Measurements from ENCODE around the gene GRIN2A.

Gene GRIN2A

GRCh38 chr16:10026593-10026992 lies 155.6 kb downstream of the GRIN2A start:
- no peak for DNase-seq

DNA sequence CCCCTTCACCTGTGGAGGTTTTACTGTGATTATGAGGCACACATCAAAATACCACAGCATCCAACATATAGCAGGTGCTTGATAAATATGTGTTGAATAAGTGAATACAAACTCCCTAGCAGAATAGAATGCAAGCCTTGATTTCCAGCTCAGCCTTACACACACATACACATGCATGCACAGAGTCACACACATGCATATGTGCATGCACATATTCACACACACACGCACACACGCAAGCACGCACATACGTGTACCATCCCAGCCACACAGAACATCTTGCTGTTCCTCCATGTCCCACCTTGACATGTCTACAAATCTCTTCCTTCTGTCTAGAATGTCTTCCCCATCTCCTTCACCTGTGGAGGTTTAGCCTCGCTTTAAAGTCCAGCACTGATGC lies 160.1 kb downstream of the GRIN2A start:
- DNase-seq = no peak

GRCh38 chr16:10020866-10021265 lies 161.4 kb downstream of the GRIN2A start:
- no peak for DNase-seq

DNA sequence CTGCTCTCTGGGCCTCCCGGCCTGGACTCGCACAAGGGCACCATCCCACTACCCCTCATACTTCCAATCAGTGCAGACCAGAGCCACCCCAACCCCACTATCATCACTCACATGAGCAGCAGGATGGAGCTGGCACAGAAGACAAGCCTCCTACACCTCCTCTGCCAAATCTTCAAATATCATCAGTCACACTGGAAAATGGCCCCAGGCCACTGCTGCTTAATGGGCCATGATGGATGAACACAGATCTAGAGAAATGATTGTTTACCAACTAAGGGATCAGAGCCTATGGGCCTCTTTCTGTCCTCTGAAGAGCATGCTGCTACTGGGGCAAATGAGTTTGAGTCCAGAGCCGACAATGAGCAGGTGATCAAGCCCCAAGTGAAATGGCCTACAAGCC lies 165.5 kb downstream of the GRIN2A start:
- no peak for DNase-seq

GRCh38 chr16:10015397-10015796 lies 166.8 kb downstream of the GRIN2A start:
- no peak for DNase-seq

DNA sequence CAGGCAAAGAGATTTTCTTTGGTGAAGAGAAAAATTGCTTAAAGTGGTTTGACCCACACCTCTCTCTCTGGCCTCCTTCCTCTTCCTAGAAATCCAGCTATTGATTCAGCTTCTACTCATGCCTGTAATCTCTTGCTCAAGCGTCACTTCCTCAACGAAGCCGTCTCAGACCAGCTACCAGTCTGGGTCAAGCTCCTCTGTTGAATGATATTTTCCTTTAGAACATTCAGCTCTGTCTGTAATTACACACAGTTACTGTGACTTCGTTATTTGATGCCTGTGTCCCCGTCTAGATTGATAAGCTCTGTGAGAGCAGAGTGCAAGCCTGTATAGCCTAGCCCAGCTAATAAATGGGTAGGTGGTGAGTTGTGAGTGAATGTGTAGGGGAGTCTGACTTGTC lies 168.5 kb downstream of the GRIN2A start:
- no peak for DNase-seq

- no peak for DNase-seq
Observed at GRCh38 chr16:10013364-10013763, 168.9 kb downstream of the GRIN2A start.

DNA sequence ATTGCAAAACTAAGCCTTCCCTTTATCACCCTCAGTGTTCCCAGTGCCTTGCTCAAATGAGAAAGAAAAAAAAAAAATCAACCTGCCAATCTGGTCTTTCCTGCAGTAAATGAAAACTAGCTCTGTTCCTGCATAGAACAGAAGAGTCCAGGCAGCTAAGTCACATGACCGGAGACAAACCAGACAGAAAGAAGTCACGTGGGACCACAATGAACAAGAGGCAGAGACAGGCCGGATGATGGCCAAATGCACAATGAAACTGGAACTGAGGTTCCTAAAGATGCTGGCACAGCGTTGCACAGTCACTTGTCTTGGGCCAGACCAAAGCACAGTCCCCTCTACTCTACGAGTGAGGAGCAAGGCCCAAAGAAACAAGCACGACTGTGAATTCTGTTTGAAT lies 172.5 kb downstream of the GRIN2A start:
- DNase-seq = no peak

DNA sequence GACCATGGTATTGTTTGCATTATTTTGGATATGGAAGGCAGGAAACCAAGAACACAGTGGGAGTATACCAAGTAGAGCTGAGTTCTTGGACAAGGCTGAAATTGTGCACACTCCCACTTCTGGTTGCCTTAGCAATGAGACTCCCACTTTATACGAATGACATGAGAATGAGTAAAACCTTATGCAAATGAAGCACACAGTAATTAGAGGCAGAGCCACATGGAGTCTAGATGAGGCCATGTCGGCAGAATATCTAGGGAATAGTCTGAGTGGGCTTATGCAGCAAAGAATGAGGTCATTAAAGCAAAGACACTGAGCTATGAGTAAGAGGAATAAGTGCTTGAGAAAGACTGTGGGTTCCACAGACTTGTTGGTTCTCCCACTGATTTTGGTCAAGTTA lies 178.7 kb downstream of the GRIN2A start:
- DNase-seq = no peak

- no peak for DNase-seq
Observed at GRCh38 chr16:10001258-10001775, 180.9 kb downstream of the GRIN2A start.

GRCh38 chr16:9996221-9996620 lies 186.0 kb downstream of the GRIN2A start:
- no peak for DNase-seq

GRCh38 chr16:9992441-9992840 lies 189.8 kb downstream of the GRIN2A start:
- no peak for DNase-seq

DNA sequence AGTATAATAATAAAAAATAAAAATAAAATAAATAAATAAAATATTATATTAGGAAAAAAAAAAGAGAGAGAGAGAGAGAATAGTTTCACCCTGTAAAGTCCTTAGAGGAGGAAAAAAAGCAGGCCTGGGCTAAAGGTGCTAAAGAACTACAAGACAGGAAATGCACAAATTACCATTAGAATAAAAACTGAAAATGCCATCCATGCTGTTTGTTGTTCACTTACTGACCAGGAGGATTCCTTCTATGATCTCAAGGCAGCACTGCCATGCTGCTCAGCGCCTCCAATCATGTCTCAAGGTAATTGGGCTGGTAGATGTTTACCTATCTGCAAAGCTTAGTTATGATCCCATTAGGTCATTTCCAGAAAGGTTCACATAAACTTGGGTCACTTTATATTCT lies 201.2 kb downstream of the GRIN2A start:
- DNase-seq = no peak

DNA sequence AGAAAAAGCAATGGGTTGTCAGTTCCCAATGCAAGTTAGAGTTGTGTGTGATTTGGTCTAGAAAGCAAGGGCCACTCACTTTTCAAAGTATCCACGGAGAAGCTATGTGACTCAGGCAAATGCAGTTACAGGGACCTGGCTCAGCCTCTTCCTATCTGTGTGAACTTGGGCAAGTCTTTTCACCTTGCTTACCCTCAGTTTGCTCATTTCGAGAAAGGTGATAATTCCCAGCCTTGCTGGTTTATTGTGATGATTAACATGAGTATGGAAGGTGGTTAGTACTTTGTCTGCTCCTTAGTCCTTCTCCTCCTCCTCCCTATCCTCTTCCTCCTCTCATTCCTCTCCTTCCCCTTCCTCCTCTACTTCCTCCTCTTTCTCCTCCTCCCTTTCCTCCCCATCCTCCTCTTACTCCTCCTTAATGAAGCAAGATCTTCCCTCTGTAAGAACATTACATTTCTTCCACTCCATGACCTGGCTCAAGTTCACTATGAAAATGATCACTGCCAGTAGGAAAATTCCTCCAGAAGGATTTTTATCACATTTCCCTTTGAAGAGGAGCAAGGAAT lies 204.0 kb downstream of the GRIN2A start:
- no peak for DNase-seq

GRCh38 chr16:9977333-9977897 lies 204.8 kb downstream of the GRIN2A start:
- no peak for DNase-seq

DNA sequence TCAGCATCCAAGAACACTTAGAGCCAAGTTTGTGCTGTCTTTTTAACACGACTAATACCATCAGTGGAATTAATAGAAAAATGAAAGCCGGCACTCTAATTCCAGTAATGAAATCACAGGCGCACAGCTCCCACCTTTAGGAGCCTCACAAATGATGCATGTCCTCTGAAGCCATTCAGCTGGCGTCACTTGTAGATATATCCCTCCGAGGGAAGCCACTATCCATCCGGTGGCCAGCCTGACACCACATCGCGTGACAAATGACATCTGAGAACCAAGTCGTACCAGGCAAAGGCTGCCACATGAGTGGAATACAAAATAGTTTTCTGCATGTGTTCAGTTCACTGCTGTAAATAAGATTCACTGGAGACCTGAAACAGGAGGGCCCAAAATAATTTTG lies 205.6 kb downstream of the GRIN2A start:
- DNase-seq = no peak

DNA sequence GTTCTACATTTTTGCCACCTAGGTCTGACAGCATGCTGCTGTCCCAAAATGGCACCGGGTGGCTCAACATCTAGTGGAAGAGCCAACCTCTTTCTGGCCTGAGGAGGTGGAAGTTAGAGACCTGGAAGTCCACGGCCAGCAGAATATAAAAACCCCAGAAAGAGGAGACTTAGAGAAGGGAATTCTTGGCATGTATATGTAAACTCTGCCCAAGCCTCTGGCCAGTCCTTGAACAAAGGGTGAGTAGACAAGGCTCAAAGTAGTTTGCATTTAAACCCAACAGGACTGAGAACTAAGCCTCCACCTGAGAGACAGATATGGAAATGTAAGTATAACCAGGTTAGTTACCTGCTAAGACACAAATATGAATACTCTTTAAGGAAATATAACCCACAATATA lies 210.3 kb downstream of the GRIN2A start:
- DNase-seq = no peak

DNA sequence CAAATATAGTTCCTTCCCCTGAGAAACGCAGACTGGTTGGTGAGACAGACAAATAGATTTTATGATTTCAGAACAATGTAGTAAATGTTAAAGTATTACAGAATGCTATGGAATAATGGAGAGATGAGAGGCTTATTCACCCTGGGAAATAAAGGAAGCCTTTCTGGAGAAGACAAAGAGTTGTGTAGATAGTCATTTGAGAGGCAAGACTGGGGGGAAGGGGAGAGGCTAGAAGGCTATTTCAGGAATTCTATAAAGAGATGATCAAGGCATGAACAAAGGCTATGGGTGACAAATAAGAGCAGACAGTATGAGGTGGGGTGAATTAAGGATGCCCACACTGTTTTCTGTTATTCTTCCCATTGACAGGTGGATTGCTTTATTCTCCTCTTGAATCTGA lies 211.4 kb downstream of the GRIN2A start:
- no peak for DNase-seq

- no peak for DNase-seq
Observed at GRCh38 chr16:9970244-9970643, 212.0 kb downstream of the GRIN2A start.

- no peak for DNase-seq
Observed at GRCh38 chr16:9969580-9969979, 212.6 kb downstream of the GRIN2A start.

- DNase-seq = no peak
Observed at GRCh38 chr16:9966569-9967157, 215.6 kb downstream of the GRIN2A start.

DNA sequence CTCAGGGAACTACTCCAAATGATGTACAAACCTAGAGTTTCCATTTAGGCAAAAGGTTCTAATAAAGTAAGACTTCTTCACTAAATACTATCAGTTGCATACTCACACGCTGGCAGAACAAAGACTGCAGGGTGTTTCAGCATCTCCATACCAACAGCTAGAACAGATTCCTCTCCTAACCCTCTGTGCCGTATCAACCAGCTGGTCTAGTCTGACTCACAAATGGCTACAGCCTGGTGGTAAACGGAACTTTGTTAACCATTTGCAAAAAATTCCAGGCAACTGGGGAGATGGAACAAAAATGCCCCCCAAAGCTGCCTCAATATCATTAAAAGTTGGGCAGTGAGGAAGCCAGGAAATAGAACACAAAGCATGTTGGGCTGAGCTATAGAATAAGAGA lies 217.1 kb downstream of the GRIN2A start:
- DNase-seq = no peak

DNA sequence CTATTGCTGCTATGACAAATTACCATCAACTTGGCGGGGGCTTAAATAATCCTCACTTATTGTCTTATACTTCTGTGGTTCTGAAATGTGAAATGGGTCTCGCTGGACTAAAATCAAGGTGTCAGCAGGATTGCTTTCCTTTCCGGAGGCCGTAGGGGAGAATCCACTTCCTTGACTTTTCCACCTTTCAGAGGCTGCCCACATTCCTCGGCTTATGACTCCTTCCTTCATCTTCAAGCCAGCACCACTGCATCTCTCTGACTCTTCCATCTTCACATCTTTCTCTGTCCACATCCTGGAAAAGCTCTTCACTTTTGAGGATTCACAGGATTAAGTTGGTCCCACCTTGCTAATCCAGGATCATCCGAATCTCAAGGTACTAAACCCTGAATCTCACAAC lies 217.8 kb downstream of the GRIN2A start:
- no peak for DNase-seq

DNA sequence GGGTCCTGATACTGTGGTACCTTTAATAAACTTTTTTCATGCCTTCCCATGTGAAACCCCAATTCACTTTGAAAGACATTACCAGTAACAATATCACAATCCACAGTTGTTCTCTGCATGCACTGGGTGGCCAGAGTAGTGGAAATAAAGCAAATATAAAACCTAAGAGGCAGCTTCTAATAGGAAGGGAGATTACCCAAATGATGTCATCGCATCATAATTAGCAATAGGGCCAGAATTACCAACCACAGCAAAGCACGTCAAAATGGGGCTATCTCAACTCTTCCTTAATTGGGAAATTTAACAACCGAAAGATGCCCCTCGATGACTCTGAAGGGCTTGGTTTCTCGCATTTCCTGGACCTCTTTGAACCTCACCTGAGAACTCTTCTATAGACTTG lies 224.8 kb downstream of the GRIN2A start:
- no peak for DNase-seq

- no peak for DNase-seq
Observed at GRCh38 chr16:9957002-9957401, 225.2 kb downstream of the GRIN2A start.
